ENCODE measurements around the gene SHMT1. TPM values are rescaled to one million over a fixed set of nuclear protein-coding genes. Genes with fewer than 3 reads are reported as not detected.
"Not testable (repeated sequence)": the region's sequence is repeated elsewhere in the genome, so short reads cannot be mapped to it uniquely, and the experiment has no call there.

Gene SHMT1
- total and polyA plus RNA-seq, 10 donors = 9.1 to 68.7 (median 39.7) TPM

- Histone ChIP-seq H3K27ac (peak within 1 kb of the TSS; percentile 79 to 97 (median 94)), H3K9me3 (no peaks in the 10 kb centered on the region), H3K4me3 (peak within 1 kb of the TSS; percentile 61 to 97 (median 90)), H3K27me3 (replicated peaks in 1 of 7) (no peaks in the 10 kb centered on the region), H3K36me3 (peaks cover 0 to 70% (median 20%) of the 10 kb centered on the region in 6 donors), H3K4me1 (peaks cover 58 to 87% (median 75%) of the 10 kb centered on the region in 6 donors)
- intact Hi-C loops (cut with DNase I; ENCODE audit: low total_unique reads) = no loop called here
- 0 to 1% (median 1%) methylated on average over 54 to 78 of the region's 78 CpGs for WGBS, 5 donors
- TF ChIP-seq CTCF (IDR thresholded peaks at IDR 0.05 in 8 of 11, conservative IDR thresholded peaks at IDR 0.05 in 3 of 11) (peak in 6 of 11 experiments; percentile 5 to 47 (median 26)), POLR2A (IDR thresholded peaks at IDR 0.05) (peak in 1 of 3 donors; percentile 54), POLR2AphosphoS5 (IDR thresholded peaks at IDR 0.05) (peak; percentile 93 to 94 (median 93))
- DNase-seq = peak; percentile 99
These were observed 48.4 kb downstream of the SHMT1 start, which contains the start of the genes SMCR8 and TOP3A for GRCh38 chr17:18314731-18315561. SMCR8 (plus strand) TSS chr17:18315293; CDS start chr17:18315790, 497 bp downstream. TOP3A (minus strand) TSS chr17:18314994; CDS start chr17:18314778, 216 bp downstream.

GRCh38 chr17:18314059-18314730 lies 49.2 kb downstream of the SHMT1 start:
- no peak for DNase-seq
- H3K9me3 ChIP-seq = no peaks in the 10 kb centered on the region
- peaks cover 51 to 79% (median 67%) of the 10 kb centered on the region in 6 donors for H3K4me1 ChIP-seq
- peaks cover 0 to 70% (median 17%) of the 10 kb centered on the region in 6 donors for H3K36me3 ChIP-seq
- intact Hi-C loops (cut with DNase I; ENCODE audit: low total_unique reads) = no loop called here
- H3K27ac ChIP-seq = peak overlapping the region; percentile 79 to 97 (median 94)
- TF ChIP-seq POLR2A (IDR thresholded peaks at IDR 0.05) (no peak), CTCF (IDR thresholded peaks at IDR 0.05 in 8 of 11, conservative IDR thresholded peaks at IDR 0.05 in 3 of 11) (no peak), POLR2AphosphoS5 (IDR thresholded peaks at IDR 0.05) (no peak)
- 0 to 1% (median 0%) methylated on average over 26 to 39 of the region's 39 CpGs for WGBS, 5 donors
- no peaks in the 10 kb centered on the region for H3K27me3 ChIP-seq (replicated peaks in 1 of 7)
- H3K4me3 ChIP-seq = peak overlapping the region; percentile 61 to 97 (median 90)

GRCh38 chr17:18309202-18309601 lies 54.1 kb downstream of the SHMT1 start:
- no peak for TF ChIP-seq CTCF (IDR thresholded peaks at IDR 0.05 in 8 of 11, conservative IDR thresholded peaks at IDR 0.05 in 3 of 11)
- no peak for TF ChIP-seq POLR2AphosphoS5 (IDR thresholded peaks at IDR 0.05)
- TF ChIP-seq POLR2A (IDR thresholded peaks at IDR 0.05) = no peak
- intact Hi-C loops (cut with DNase I; ENCODE audit: low total_unique reads) = no loop called here
- Histone ChIP-seq H3K4me3 (no peak overlapping the region), H3K27ac (no peak overlapping the region), H3K4me1 (peaks cover 14 to 38% (median 28%) of the 10 kb centered on the region in 6 donors), H3K9me3 (no peaks in the 10 kb centered on the region), H3K27me3 (replicated peaks in 1 of 7) (no peaks in the 10 kb centered on the region), H3K36me3 (peaks cover 6 to 89% (median 46%) of the 10 kb centered on the region in 6 donors)
- DNase-seq = peak; percentile 13
- 93 to 98% (median 97%) methylated on average over 4 of the region's 4 CpGs for WGBS, 5 donors

GRCh38 chr17:18303206-18303605 lies 60.1 kb downstream of the SHMT1 start:
- Histone ChIP-seq H3K36me3 (peaks cover 6 to 100% (median 91%) of the 10 kb centered on the region in 6 donors), H3K4me1 (peaks cover 0 to 34% (median 8%) of the 10 kb centered on the region in 6 donors)
- 80 to 95% (median 94%) methylated on average over 13 of the region's 13 CpGs for WGBS, 5 donors
- H3K9me3 ChIP-seq; H3K4me3 ChIP-seq; H3K27ac ChIP-seq; intact Hi-C loops (cut with DNase I; ENCODE audit: low total_unique reads); H3K27me3 ChIP-seq (replicated peaks in 1 of 7): not testable (repeated sequence)
- DNase-seq = peak; percentile 22

Data from spleen (tissue), 11 donors.